ENCODE measurements around the gene PRKCA.

Gene PRKCA

GRCh38 chr17:66789093-66789492, 486.7 kb downstream of the PRKCA start:
- no peaks in the 10 kb centered on the region for H3K27me3 Mint-ChIP-seq
- H3K4me3 Mint-ChIP-seq = no peak overlapping the region
- no peak overlapping the region for H3K27ac Mint-ChIP-seq
- DNase-seq = no peak
- peaks cover 6% of the 10 kb centered on the region for H3K4me1 Mint-ChIP-seq (ENCODE audit: low read depth)
- peaks cover 86% of the 10 kb centered on the region for H3K36me3 Mint-ChIP-seq (ENCODE audit: low read depth)
- no peaks in the 10 kb centered on the region for H3K9me3 Mint-ChIP-seq

- no peak overlapping the region for H3K27ac Mint-ChIP-seq
- H3K4me3 Mint-ChIP-seq = no peak overlapping the region
- no peaks in the 10 kb centered on the region for H3K27me3 Mint-ChIP-seq
- peaks cover 87% of the 10 kb centered on the region for H3K36me3 Mint-ChIP-seq (ENCODE audit: low read depth)
- H3K4me1 Mint-ChIP-seq (ENCODE audit: low read depth) = peaks cover 6% of the 10 kb centered on the region
- no peak for DNase-seq
- H3K9me3 Mint-ChIP-seq = no peaks in the 10 kb centered on the region
Observed at GRCh38 chr17:66789961-66790437, 487.6 kb downstream of the PRKCA start.

- no peak overlapping the region for H3K4me3 Mint-ChIP-seq
- no peak for DNase-seq
- no peaks in the 10 kb centered on the region for H3K9me3 Mint-ChIP-seq
- H3K27ac Mint-ChIP-seq = no peak overlapping the region
- peaks cover 89% of the 10 kb centered on the region for H3K36me3 Mint-ChIP-seq (ENCODE audit: low read depth)
- no peaks in the 10 kb centered on the region for H3K27me3 Mint-ChIP-seq
- peaks cover 6% of the 10 kb centered on the region for H3K4me1 Mint-ChIP-seq (ENCODE audit: low read depth)
Observed at GRCh38 chr17:66790501-66791061, 488.2 kb downstream of the PRKCA start.

- DNase-seq = no peak
- peaks cover 6% of the 10 kb centered on the region for H3K4me1 Mint-ChIP-seq (ENCODE audit: low read depth)
- H3K36me3 Mint-ChIP-seq (ENCODE audit: low read depth) = peaks cover 92% of the 10 kb centered on the region
- H3K27ac Mint-ChIP-seq = peak overlapping the region; percentile 23
- no peaks in the 10 kb centered on the region for H3K27me3 Mint-ChIP-seq
- no peaks in the 10 kb centered on the region for H3K9me3 Mint-ChIP-seq
- H3K4me3 Mint-ChIP-seq = no peak overlapping the region
Observed at GRCh38 chr17:66791347-66791746, 488.9 kb downstream of the PRKCA start.

- H3K27ac Mint-ChIP-seq = no peak overlapping the region
- no peaks in the 10 kb centered on the region for H3K27me3 Mint-ChIP-seq
- no peak for DNase-seq
- H3K9me3 Mint-ChIP-seq = no peaks in the 10 kb centered on the region
- H3K4me3 Mint-ChIP-seq = no peak overlapping the region
- H3K36me3 Mint-ChIP-seq (ENCODE audit: low read depth) = peaks cover 85% of the 10 kb centered on the region
- H3K4me1 Mint-ChIP-seq (ENCODE audit: low read depth) = peaks cover 6% of the 10 kb centered on the region
Observed at GRCh38 chr17:66793814-66794213, 491.4 kb downstream of the PRKCA start.

- H3K9me3 Mint-ChIP-seq = no peaks in the 10 kb centered on the region
Observed at GRCh38 chr17:66795486-66795885, 493.1 kb downstream of the PRKCA start.

GRCh38 chr17:66799849-66800537, 497.6 kb downstream of the PRKCA start:
- no peak for DNase-seq
- Mint-ChIP-seq H3K27ac (peak overlapping the region; percentile 30), H3K4me1 (ENCODE audit: low read depth) (peaks cover 6% of the 10 kb centered on the region), H3K9me3 (no peaks in the 10 kb centered on the region), H3K4me3 (no peak overlapping the region), H3K36me3 (ENCODE audit: low read depth) (peaks cover 77% of the 10 kb centered on the region), H3K27me3 (no peaks in the 10 kb centered on the region)

More at GRCh38 chr17:66795486-66795885, 493.1 kb downstream of the PRKCA start:
- Mint-ChIP-seq H3K27ac (no peak overlapping the region), H3K4me1 (ENCODE audit: low read depth) (peaks cover 4% of the 10 kb centered on the region), H3K4me3 (no peak overlapping the region), H3K27me3 (no peaks in the 10 kb centered on the region), H3K36me3 (ENCODE audit: low read depth) (peaks cover 79% of the 10 kb centered on the region)
- DNase-seq = no peak

- Mint-ChIP-seq H3K4me3 (no peak overlapping the region), H3K36me3 (ENCODE audit: low read depth) (peaks cover 76% of the 10 kb centered on the region)
Observed at GRCh38 chr17:66803474-66803951, 501.1 kb downstream of the PRKCA start.

GRCh38 chr17:66805567-66805966, 503.2 kb downstream of the PRKCA start:
- no peaks in the 10 kb centered on the region for H3K9me3 Mint-ChIP-seq
- peaks cover 72% of the 10 kb centered on the region for H3K36me3 Mint-ChIP-seq (ENCODE audit: low read depth)
- peaks cover 27% of the 10 kb centered on the region for H3K4me1 Mint-ChIP-seq (ENCODE audit: low read depth)
- no peak for DNase-seq
- no peak overlapping the region for H3K4me3 Mint-ChIP-seq
- H3K27ac Mint-ChIP-seq = no peak overlapping the region
- no peaks in the 10 kb centered on the region for H3K27me3 Mint-ChIP-seq

More at GRCh38 chr17:66803474-66803951, 501.1 kb downstream of the PRKCA start:
- Mint-ChIP-seq H3K9me3 (no peaks in the 10 kb centered on the region), H3K4me1 (ENCODE audit: low read depth) (peaks cover 27% of the 10 kb centered on the region), H3K27ac (no peak overlapping the region), H3K27me3 (no peaks in the 10 kb centered on the region)
- DNase-seq = no peak

- H3K27me3 Mint-ChIP-seq = no peaks in the 10 kb centered on the region
- H3K27ac Mint-ChIP-seq = peak overlapping the region; percentile 33
- no peak overlapping the region for H3K4me3 Mint-ChIP-seq
- DNase-seq = no peak
- peaks cover 27% of the 10 kb centered on the region for H3K4me1 Mint-ChIP-seq (ENCODE audit: low read depth)
- peaks cover 59% of the 10 kb centered on the region for H3K36me3 Mint-ChIP-seq (ENCODE audit: low read depth)
- no peaks in the 10 kb centered on the region for H3K9me3 Mint-ChIP-seq
Observed at GRCh38 chr17:66807182-66807581, 504.8 kb downstream of the PRKCA start.

- Mint-ChIP-seq H3K27ac (no peak overlapping the region), H3K9me3 (no peaks in the 10 kb centered on the region), H3K4me3 (no peak overlapping the region), H3K27me3 (peaks cover 4% of the 10 kb centered on the region), H3K36me3 (ENCODE audit: low read depth) (peaks cover 41% of the 10 kb centered on the region), H3K4me1 (ENCODE audit: low read depth) (peaks cover 27% of the 10 kb centered on the region)
- no peak for DNase-seq
Observed at GRCh38 chr17:66809408-66809807, 507.0 kb downstream of the PRKCA start.

- DNase-seq = no peak
- Mint-ChIP-seq H3K36me3 (ENCODE audit: low read depth) (peaks cover 26% of the 10 kb centered on the region), H3K4me1 (ENCODE audit: low read depth) (peaks cover 17% of the 10 kb centered on the region), H3K27me3 (peaks cover 4% of the 10 kb centered on the region), H3K27ac (no peak overlapping the region), H3K9me3 (no peaks in the 10 kb centered on the region), H3K4me3 (no peak overlapping the region)
Observed at GRCh38 chr17:66810951-66811682, 508.7 kb downstream of the PRKCA start.

GRCh38 chr17:66811683-66812054, 509.3 kb downstream of the PRKCA start:
- Mint-ChIP-seq H3K27ac (no peak overlapping the region), H3K4me1 (ENCODE audit: low read depth) (peaks cover 15% of the 10 kb centered on the region), H3K27me3 (peaks cover 4% of the 10 kb centered on the region), H3K36me3 (ENCODE audit: low read depth) (peaks cover 20% of the 10 kb centered on the region), H3K4me3 (no peak overlapping the region), H3K9me3 (no peaks in the 10 kb centered on the region)
- no peak for DNase-seq

- Mint-ChIP-seq H3K36me3 (ENCODE audit: low read depth) (peaks cover 13% of the 10 kb centered on the region), H3K27ac (no peak overlapping the region), H3K27me3 (peaks cover 4% of the 10 kb centered on the region), H3K4me3 (no peak overlapping the region), H3K4me1 (ENCODE audit: low read depth) (peaks cover 8% of the 10 kb centered on the region), H3K9me3 (peaks cover under 1% of the 10 kb centered on the region)
- DNase-seq = no peak
Observed at GRCh38 chr17:66812571-66812970, 510.2 kb downstream of the PRKCA start.

- H3K4me3 Mint-ChIP-seq = no peak overlapping the region
- peaks cover 5% of the 10 kb centered on the region for H3K9me3 Mint-ChIP-seq
- DNase-seq = no peak
- peaks cover 1% of the 10 kb centered on the region for H3K4me1 Mint-ChIP-seq (ENCODE audit: low read depth)
- peaks cover 6% of the 10 kb centered on the region for H3K36me3 Mint-ChIP-seq (ENCODE audit: low read depth)
- no peak overlapping the region for H3K27ac Mint-ChIP-seq
- H3K27me3 Mint-ChIP-seq = peaks cover 4% of the 10 kb centered on the region
Observed at GRCh38 chr17:66813296-66813695, 510.9 kb downstream of the PRKCA start.

Measured in activated T-cell treated with anti-CD3 and anti-CD28 coated beads, Interleukin-2, amount 50 U/mL, for 24 hours (primary cell).